GM19438 (cell line): ENCODE data around the gene LSM7.
"Not testable (repeated sequence)": the region's sequence is repeated elsewhere in the genome, so short reads cannot be mapped to it uniquely, and the experiment has no call there.

Experiments used
- ATAC-seq: cut with Tn5 transposase; IDR thresholded peaks from one replicate; pipeline ENCODE4 v1.9.1; 2021; ENCODE audit warnings: low read depth; ENCODE audit not compliant: unreplicated experiment

LSM7 gene

DNA sequence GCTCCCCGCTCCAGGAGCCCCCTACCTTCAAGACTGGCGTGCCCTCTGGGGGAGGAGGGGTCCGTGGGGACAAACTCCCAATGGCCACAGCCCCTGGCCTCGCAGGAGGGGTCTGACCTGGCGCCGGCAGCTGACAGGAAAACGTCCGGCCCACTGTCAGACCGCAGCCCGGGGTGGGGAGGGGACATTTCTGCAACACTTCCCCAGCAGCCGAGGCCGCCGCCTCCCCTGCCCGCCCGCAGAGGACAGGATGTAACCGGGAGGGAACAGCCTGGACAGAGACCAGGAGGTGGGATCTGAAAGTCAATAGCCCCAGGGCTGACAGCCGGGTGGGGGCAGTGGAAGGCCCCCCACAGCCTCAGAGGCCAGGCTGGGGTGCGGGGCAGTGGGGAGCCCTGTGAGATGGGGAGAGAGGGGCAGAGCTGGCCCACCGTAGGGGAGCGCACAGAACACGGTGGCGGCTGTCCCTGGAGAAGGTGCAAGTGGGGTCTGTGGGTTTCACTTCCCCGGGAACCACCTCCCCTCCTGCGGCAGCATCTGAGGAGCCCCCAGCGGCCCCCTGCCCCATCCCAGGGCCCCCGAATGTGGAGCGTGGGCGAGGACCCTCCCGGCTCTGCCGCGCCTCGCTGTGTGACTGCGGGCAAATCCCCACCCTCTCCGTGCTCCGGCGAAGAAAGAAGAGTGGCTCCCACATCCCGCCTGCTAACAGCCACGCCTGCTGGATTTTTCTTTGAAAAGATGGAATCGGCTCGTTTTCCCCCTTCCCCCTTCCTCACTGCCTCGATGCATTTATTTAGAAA, 46.1 kb downstream of the LSM7 start, which contains the start of gene PEAK3:
TSS of gene PEAK3 (minus strand) at position 114 of the 800 bp plus-strand sequence. CDS start 1,244 bp downstream, outside the sequence.
- ATAC-seq: no peak

DNA sequence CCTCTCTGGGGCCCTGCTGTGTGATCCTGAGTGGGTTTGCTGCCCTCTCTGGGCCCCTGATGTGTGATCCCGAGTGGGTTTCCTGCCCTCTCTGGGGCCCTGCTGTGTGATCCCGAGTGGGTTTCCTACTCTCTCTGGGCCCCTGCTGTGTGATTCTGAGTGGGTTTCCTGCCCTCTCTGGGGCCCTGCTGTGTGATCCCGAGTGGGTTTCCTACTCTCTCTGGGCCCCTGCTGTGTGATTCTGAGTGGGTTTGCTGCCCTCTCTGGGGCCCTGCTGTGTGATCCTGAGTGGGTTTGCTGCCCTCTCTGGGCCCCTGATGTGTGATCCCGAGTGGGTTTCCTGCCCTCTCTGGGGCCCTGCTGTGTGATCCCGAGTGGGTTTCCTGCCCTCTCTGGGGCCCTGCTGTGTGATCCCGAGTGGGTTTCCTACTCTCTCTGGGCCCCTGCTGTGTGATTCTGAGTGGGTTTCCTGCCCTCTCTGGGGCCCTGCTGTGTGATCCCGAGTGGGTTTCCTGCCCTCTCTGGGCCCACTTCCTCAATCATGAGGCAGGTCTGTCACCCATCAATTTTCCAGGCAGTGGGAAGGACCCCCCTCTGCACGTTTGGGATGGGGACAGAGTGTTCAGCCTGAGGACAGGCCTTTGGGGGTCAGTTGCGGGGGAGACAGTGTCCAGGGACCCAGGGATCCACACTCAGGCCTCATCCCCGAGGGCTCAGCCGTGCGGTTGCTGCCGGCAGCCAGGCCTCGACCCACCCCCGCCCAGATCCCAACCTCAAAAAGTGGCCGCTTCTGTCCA, 46.9 kb downstream of the LSM7 start:
- not testable (repeated sequence) for ATAC-seq

- ATAC-seq: no peak
Measured at GRCh38 chr19:2280633-2281264, 47.6 kb downstream of the LSM7 start.

DNA sequence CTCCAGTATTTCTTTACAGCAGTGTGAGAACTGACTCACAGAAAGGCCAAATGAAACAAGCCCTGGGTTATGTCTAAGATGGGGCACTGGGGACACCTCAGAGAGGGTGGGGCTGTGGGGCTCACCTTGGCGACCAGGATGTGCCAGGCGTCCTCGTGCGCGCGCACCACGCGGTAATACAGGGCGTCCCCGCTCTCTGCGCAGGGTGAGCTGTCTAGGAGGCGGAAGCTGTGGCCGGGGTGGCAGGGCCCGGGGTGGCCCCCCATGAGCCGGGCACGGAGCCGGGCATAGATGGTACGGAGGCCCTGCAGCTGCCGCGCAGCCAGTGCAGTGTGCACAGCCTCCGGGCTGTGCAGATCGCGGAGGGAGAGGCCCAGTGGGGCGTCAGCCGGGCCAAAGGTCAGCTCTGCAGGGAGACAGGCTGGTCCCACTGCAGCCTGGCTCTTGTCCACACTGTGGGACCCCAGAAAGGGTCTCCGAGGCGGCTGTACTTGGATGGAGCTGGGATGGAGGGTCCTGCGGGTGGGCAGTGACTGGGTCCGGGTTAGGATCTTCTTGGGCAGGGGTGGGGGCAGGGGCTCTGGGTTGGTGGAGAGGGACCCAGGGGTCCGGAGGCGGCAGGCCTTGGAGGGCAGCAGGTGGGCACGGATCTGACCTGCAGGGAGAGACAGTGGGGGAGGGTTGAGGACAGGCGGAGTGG, 49.8 kb downstream of the LSM7 start:
- ATAC-seq: no peak

DNA sequence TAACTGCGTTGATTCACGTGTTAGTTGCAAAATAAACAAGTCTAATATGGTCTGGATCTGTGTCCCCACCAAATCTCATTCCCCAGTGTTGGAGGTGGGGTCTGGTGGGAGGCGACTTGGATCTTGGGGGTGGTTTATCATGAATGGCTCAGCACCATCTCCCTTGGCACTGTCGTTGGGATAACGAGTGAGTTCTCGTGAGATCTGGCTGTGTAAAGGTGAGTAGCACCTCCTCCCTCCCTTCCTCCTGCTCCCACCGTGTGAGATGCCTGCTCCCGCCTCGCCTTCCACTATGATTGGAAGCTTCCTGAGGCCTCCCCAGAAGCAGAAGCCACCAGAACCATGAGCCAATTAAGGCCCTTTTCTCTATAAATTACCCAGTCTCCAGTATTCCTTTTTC, 51.2 kb downstream of the LSM7 start:
- no peak for ATAC-seq

- ATAC-seq: no peak
Measured at GRCh38 chr19:2276429-2276986, 51.9 kb downstream of the LSM7 start.

- ATAC-seq: no peak
Measured at GRCh38 chr19:2275588-2276428, 52.6 kb downstream of the LSM7 start.

DNA sequence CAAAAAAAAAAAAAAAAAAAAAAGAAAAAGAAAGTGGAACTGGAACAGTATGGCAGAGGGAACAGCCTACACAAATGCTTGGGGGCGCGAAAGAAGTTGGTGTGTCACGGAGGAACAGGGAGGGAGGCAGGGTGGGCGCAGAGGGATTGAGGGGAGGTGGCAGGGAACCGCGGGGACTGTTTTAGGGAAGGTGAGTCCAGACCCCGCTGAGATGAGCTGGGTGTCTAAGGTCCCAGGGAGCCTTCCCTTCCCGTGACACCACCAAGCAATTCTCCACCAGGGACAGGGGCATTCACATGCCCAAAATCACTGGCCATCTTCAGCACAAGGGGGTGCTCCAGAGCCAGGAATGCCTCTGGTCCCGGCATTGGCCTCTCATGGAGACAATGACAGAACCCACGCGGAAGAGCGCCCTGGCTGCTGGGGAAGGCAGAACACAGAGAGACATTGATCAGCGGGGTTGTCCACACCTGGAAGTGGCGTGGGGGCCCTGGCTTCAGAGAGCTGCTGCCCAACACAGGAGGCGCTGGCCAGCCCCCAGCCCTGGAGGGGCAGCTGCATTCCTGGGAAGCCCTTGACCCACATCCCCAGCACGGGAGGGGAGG, 53.4 kb downstream of the LSM7 start:
- ATAC-seq: no peak

DNA sequence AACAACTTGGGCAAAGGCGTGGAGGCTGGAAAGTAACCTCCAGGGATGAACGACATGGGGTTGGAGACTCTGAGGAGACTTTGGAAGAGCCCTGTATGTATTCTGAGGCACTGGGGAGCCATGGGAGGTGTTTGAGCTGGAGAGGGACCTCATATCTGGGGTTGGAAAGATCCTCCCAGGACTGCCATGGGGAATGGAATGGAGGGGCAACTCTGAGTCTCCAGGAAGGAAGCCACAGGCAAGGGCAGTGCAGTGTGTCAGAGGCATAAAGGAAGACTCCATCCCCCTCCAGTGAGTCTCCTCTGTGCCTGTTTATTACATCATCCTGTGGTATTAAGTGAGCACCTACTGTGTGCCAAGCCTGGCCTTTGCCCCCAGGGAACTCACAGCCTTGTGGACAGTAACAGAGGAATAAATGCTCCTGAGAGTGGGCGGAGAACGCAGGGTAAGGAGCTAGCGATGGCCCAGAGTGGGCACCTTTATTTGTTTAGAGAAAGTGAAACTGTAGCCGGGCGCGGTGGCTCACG, 54.1 kb downstream of the LSM7 start:
- no peak for ATAC-seq

DNA sequence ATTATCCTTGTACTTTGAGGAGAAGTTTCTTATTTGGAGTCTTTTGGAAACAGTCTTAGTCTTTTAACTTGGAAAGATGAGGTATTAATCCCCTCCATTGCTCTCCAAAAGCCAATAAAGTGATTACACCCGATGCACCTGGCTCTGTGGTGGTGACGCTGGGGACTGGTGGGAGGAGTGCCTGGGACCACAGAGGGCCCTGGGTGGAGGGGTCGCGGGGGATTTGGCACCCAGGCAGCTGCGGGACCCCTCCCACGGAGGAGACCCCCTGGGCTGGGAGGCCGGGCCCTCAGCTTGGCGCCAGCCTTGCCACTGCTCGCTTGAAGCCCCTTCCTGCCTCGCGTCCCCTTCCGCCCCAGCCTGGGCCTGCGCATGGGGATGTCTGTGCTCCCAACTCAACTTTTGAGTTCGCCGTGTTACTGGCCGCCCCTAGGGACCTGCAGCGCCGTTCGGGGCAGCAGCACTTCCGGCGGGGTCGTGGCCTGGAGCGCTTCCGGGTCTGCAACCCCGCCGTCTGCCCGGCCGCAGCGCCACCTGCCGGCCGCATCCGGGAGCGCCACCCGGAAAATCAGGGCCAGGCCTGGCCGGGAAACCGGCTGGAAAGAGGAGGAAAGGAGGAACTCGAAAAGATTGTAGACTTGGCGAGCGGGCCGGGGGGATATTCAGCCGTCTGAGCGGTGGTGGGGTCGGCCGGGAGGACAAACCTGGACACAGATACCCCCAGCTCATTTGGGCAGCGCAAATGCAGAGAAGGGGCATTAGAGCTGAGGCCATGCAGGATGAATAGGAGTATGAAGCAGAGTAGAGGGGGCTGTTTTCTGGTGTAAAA, 54.8 kb downstream of the LSM7 start:
- no peak for ATAC-seq
